HepG2 (cell line): ENCODE results near the gene RASGRF1. TPM values are rescaled to one million over a fixed set of nuclear protein-coding genes. Genes with fewer than 3 reads are reported as not detected.

ENCODE experiments used
- CBX5 ChIP-seq: sonication (generic); formaldehyde crosslinking; IDR thresholded peaks from 2 replicates; pipeline ENCODE4 v1.4.0; 2020; ENCODE audit warnings: missing genetic modification reagents, borderline replicate concordance
- CC2D1A ChIP-seq: sonication (generic); formaldehyde crosslinking; IDR thresholded peaks from 2 replicates; pipeline ENCODE4 v1.8.1; 2023; ENCODE audit warnings: mild to moderate bottlenecking, missing genetic modification reagents
- DPF2 ChIP-seq: sonication (generic); formaldehyde crosslinking; IDR thresholded peaks from 2 replicates; pipeline ENCODE4 v1.4.0; 2020; ENCODE audit warnings: mild to moderate bottlenecking, low read depth, missing genetic modification reagents, borderline replicate concordance
- ELF1 ChIP-seq: sonication (generic); formaldehyde crosslinking; IDR thresholded peaks from 2 replicates; pipeline ENCODE4 v1.4.0; 2020; ENCODE audit warnings: missing genetic modification reagents
- HDAC6 ChIP-seq: fragments of 200-600 bp; sonication (generic); IDR thresholded peaks from 2 replicates; pipeline ENCODE4 v1.7.0; 2017; ENCODE audit warnings: mild to moderate bottlenecking, antibody characterized with exemption, low read length, low read depth
- MAZ ChIP-seq, 2 experiments: sonication (generic) in 1 of 2; formaldehyde crosslinking in 1 of 2; IDR thresholded peaks; 2 replicates each; pipeline versions ENCODE4 v1.5.0 to v1.6.1; 2012 to 2020; ENCODE audit warnings: low read depth in 2 of 2, mild to moderate bottlenecking in 2 of 2, borderline replicate concordance in 1 of 2, improper control_type of control experiment in 1 of 2, low read length in 1 of 2, missing genetic modification reagents in 1 of 2, moderate library complexity in 1 of 2
- PRMT3 ChIP-seq: sonication (generic); formaldehyde crosslinking; IDR thresholded peaks from 2 replicates; pipeline ENCODE4 v1.8.1; 2022; ENCODE audit warnings: low read depth, mild to moderate bottlenecking, moderate library complexity, missing genetic modification reagents, borderline replicate concordance
- SIX1 ChIP-seq: sonication (generic); formaldehyde crosslinking; IDR thresholded peaks from 2 replicates; pipeline ENCODE4 v1.4.0; 2020; ENCODE audit warnings: missing genetic modification reagents, borderline replicate concordance
- ZFYVE20 ChIP-seq: sonication (generic); formaldehyde crosslinking; IDR thresholded peaks from 2 replicates; pipeline ENCODE4 v1.8.0; 2023; ENCODE audit warnings: low read depth, mild to moderate bottlenecking, moderate library complexity, missing genetic modification reagents, borderline replicate concordance
- ZNF143 ChIP-seq: sonication (generic); formaldehyde crosslinking; IDR thresholded peaks from 2 replicates; pipeline ENCODE4 v1.4.0; 2020; ENCODE audit warnings: missing genetic modification reagents
- ZNF337 ChIP-seq: sonication (generic); formaldehyde crosslinking; IDR thresholded peaks from 2 replicates; pipeline ENCODE4 v1.5.1; 2020; ENCODE audit warnings: missing genetic modification reagents, low read depth, mild to moderate bottlenecking, borderline replicate concordance
- ZNF430 ChIP-seq: sonication (generic); formaldehyde crosslinking; IDR thresholded peaks from 2 replicates; pipeline ENCODE4 v1.9.0; 2021; ENCODE audit warnings: mild to moderate bottlenecking, missing genetic modification reagents
- ZNF451 ChIP-seq: sonication (generic); formaldehyde crosslinking; IDR thresholded peaks from 2 replicates; pipeline ENCODE4 v1.5.0; 2020; ENCODE audit warnings: mild to moderate bottlenecking, missing genetic modification reagents
- ZNF460 ChIP-seq: sonication (generic); formaldehyde crosslinking; IDR thresholded peaks from 2 replicates; pipeline ENCODE4 v1.5.1; 2020; ENCODE audit warnings: missing genetic modification reagents, mild to moderate bottlenecking, borderline replicate concordance
- ZNF543 ChIP-seq: sonication (generic); formaldehyde crosslinking; IDR thresholded peaks from 2 replicates; pipeline ENCODE4 v1.4.0; 2020; ENCODE audit warnings: mild to moderate bottlenecking, missing genetic modification reagents
- polyA plus RNA-seq, 8 experiments: library from polyadenylated mRNA; depleted of rRNA in 3 of 8; stranded (reverse) in 7 of 8; unstranded in 1 of 8; fragments of >200 nt; fragmentation: Illumina TruSeq in 4 of 8; extraction: Trizol in 4 of 8; gene quantifications; 2 replicates each; pipeline versions ENCODE4 v1.2.1 to v1.2.3, GENCODE V29; 2011 to 2016; ENCODE audit warnings: low read depth in 4 of 8, missing spikeins in 1 of 8, mixed read lengths in 1 of 8; ENCODE audit not compliant: insufficient read depth in 1 of 8
- total RNA-seq, 5 experiments: library from RNA; depleted of rRNA; stranded (reverse); fragments of >200 nt; fragmentation: Illumina TruSeq; extraction: Trizol; gene quantifications; 2 replicates each; pipeline ENCODE4 v1.2.3, GENCODE V29; 2016; ENCODE audit warnings: low read depth in 1 of 5
- TF ChIP-seq, protein P1 (sequence below): sonication (generic); formaldehyde crosslinking; IDR thresholded peaks from 2 replicates; pipeline ENCODE4 v1.4.0; 2020; ENCODE audit warnings: mild to moderate bottlenecking, missing genetic modification reagents
- TF ChIP-seq, protein P2 (sequence below): sonication (generic); formaldehyde crosslinking; IDR thresholded peaks from 2 replicates; pipeline ENCODE4 v1.5.1; 2020; ENCODE audit warnings: missing genetic modification reagents, mild to moderate bottlenecking, borderline replicate concordance
- TF ChIP-seq, protein P3 (sequence below): sonication (generic); formaldehyde crosslinking; IDR thresholded peaks from 2 replicates; pipeline ENCODE4 v1.8.1; 2023; ENCODE audit warnings: mild to moderate bottlenecking, missing genetic modification reagents, borderline replicate concordance
- TF ChIP-seq, protein P4 (sequence below): sonication (generic); formaldehyde crosslinking; conservative IDR thresholded peaks from 2 replicates; pipeline ENCODE4 v1.8.0; 2022; ENCODE audit warnings: mild to moderate bottlenecking, moderate library complexity, missing genetic modification reagents

Gene RASGRF1
- total and polyA plus RNA-seq, 2 of the 13 experiments (the other 11 are each of a cell fraction or from before 2014, with no cell fraction given), result 0.55 to 3.0 TPM

DNA sequence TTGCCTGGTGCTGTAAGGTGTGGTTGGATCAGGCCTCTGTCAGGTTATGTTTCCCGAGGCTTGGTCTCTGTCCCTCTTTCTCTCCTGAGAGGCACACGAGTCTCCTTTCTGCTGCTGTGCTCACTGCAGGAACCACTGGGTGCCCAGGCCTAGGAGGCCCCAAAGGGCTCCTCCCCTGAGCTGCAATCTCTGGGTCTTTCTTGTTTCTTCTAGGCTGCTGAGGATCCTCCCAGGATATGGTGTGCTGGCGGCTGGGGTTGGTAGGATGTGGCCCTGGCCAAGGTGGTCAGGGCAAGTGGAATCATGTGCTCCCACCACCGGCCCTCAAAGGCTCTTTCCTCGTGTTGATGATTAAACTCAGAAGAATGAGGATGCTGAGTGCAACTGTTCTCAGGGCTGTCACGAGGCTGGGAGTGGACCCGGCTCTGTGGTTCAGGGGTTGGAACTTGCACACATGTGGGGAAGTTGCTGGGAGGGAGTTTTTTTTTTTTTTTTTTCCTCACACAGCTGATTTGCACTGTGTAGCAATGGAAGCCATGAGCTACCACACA lies 102.1 kb downstream of the RASGRF1 start (continued):
- no peak for TF ChIP-seq PRMT3 (CRISPR knock-in tag)
- TF ChIP-seq CBX5 (CRISPR knock-in tag), result 0 out of 2 replicates have a peak, but pooled peaks have one; percentile 45
- TF ChIP-seq SIX1 (CRISPR knock-in tag), result no peak; the same call in 1 of the 2 replicates
- no peak; the same call in 1 of the 2 replicates for TF ChIP-seq ZNF543 (CRISPR knock-in tag)
- TF ChIP-seq MAZ (IDR thresholded peaks at IDR 0.05; ENCODE audit: borderline replicate concordance, low read depth, low read length), result peak; percentile 33; the same call in 1 of the 2 replicates
- no peak for TF ChIP-seq MAZ (CRISPR knock-in tag; IDR thresholded peaks at IDR 0.05; ENCODE audit: low read depth)
- TF ChIP-seq ZNF451 (CRISPR knock-in tag), result no peak
- peak; percentile 59; the same call in 1 of the 2 replicates for TF ChIP-seq ZNF337
- peak; percentile 94 for TF ChIP-seq ZNF430 (CRISPR knock-in tag)
- TF ChIP-seq CC2D1A, result no peak
- TF ChIP-seq, protein P1, sequence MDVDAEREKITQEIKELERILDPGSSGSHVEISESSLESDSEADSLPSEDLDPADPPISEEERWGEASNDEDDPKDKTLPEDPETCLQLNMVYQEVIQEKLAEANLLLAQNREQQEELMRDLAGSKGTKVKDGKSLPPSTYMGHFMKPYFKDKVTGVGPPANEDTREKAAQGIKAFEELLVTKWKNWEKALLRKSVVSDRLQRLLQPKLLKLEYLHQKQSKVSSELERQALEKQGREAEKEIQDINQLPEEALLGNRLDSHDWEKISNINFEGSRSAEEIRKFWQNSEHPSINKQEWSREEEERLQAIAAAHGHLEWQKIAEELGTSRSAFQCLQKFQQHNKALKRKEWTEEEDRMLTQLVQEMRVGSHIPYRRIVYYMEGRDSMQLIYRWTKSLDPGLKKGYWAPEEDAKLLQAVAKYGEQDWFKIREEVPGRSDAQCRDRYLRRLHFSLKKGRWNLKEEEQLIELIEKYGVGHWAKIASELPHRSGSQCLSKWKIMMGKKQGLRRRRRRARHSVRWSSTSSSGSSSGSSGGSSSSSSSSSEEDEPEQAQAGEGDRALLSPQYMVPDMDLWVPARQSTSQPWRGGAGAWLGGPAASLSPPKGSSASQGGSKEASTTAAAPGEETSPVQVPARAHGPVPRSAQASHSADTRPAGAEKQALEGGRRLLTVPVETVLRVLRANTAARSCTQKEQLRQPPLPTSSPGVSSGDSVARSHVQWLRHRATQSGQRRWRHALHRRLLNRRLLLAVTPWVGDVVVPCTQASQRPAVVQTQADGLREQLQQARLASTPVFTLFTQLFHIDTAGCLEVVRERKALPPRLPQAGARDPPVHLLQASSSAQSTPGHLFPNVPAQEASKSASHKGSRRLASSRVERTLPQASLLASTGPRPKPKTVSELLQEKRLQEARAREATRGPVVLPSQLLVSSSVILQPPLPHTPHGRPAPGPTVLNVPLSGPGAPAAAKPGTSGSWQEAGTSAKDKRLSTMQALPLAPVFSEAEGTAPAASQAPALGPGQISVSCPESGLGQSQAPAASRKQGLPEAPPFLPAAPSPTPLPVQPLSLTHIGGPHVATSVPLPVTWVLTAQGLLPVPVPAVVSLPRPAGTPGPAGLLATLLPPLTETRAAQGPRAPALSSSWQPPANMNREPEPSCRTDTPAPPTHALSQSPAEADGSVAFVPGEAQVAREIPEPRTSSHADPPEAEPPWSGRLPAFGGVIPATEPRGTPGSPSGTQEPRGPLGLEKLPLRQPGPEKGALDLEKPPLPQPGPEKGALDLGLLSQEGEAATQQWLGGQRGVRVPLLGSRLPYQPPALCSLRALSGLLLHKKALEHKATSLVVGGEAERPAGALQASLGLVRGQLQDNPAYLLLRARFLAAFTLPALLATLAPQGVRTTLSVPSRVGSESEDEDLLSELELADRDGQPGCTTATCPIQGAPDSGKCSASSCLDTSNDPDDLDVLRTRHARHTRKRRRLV (CRISPR knock-in tag), result no peak; the same call in 1 of the 2 replicates
- TF ChIP-seq, protein P2, sequence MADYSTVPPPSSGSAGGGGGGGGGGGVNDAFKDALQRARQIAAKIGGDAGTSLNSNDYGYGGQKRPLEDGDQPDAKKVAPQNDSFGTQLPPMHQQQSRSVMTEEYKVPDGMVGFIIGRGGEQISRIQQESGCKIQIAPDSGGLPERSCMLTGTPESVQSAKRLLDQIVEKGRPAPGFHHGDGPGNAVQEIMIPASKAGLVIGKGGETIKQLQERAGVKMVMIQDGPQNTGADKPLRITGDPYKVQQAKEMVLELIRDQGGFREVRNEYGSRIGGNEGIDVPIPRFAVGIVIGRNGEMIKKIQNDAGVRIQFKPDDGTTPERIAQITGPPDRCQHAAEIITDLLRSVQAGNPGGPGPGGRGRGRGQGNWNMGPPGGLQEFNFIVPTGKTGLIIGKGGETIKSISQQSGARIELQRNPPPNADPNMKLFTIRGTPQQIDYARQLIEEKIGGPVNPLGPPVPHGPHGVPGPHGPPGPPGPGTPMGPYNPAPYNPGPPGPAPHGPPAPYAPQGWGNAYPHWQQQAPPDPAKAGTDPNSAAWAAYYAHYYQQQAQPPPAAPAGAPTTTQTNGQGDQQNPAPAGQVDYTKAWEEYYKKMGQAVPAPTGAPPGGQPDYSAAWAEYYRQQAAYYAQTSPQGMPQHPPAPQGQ (CRISPR knock-in tag), result no peak
- TF ChIP-seq DPF2 (CRISPR knock-in tag), result no peak
- TF ChIP-seq, protein P3, sequence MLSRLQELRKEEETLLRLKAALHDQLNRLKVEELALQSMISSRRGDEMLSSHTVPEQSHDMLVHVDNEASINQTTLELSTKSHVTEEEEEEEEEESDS, result peak; percentile 63; the same call in 1 of the 2 replicates
- TF ChIP-seq ZNF460 (CRISPR knock-in tag), result no peak
- TF ChIP-seq, protein P4, sequence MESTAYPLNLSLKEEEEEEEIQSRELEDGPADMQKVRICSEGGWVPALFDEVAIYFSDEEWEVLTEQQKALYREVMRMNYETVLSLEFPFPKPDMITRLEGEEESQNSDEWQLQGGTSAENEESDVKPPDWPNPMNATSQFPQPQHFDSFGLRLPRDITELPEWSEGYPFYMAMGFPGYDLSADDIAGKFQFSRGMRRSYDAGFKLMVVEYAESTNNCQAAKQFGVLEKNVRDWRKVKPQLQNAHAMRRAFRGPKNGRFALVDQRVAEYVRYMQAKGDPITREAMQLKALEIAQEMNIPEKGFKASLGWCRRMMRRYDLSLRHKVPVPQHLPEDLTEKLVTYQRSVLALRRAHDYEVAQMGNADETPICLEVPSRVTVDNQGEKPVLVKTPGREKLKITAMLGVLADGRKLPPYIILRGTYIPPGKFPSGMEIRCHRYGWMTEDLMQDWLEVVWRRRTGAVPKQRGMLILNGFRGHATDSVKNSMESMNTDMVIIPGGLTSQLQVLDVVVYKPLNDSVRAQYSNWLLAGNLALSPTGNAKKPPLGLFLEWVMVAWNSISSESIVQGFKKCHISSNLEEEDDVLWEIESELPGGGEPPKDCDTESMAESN (CRISPR knock-in tag), result 0 out of 2 replicates have a peak, but pooled peaks have one; percentile 41
- no peak for TF ChIP-seq ZFYVE20
- TF ChIP-seq ZNF143, result 0 out of 2 replicates have a peak, but pooled peaks have one; percentile 32
- TF ChIP-seq HDAC6, result no peak
- peak; percentile 79 for TF ChIP-seq ELF1 (CRISPR knock-in tag)
